ENCODE results near the gene WDFY4. TPM values are rescaled to one million over a fixed set of nuclear protein-coding genes. Genes with fewer than 3 reads are reported as not detected.

WDFY4 gene
- total and polyA plus RNA-seq, 9 of the 15 experiments (the other 6 are each of a cell fraction or from before 2014, with no cell fraction given): 0.01 to 0.02 (median 0.01) TPM; not detected in 6

DNA sequence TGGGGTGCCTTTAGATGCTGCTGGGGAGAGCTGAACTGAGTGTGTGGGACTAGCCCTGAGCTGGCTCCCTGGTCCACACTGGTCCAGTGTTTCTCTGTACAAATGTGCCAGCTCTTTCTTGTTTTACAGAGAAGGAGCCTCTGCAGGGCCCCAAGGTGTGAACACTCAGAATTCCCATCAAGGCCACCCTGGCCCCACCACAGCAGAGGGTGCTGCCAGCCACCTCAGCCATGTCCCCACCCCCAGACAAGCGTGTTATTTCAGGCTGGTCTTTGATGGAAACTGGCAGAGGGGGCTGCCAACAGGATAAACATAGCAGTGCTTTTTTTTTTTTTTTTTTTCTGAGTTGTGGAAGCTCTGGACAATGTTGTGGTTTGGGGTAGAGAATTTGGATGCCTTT is 323.4 kb downstream of the WDFY4 start:
- no peak overlapping the region for H3K27ac ChIP-seq (ENCODE audit: extremely low read depth, low read depth, low read length)
- H4K20me1 ChIP-seq (replicated peaks; ENCODE audit: control insufficient read depth, insufficient read depth, low read length): no peaks in the 10 kb centered on the region
- DNase-seq (ENCODE audit: extremely low read depth in 1 of 4, low spot score in 3 of 4) (no peak), ATAC-seq (no peak), FAIRE-seq (no peak)
- no peaks in the 10 kb centered on the region for H3K79me2 ChIP-seq (ENCODE audit: control insufficient read depth, insufficient read depth, low read length)
- BruUV-seq (replicated peaks): no TSS peak
- no peaks in the 10 kb centered on the region; a peak in 1 of 5 replicates for H3K27me3 ChIP-seq (ENCODE audit: control insufficient read depth in 2 of 2, insufficient read depth in 2 of 2, low read length in 2 of 2)
- in situ Hi-C loops (cut with MboI) (no loop called here), intact Hi-C loops (cut with micrococcal nuclease) (no loop called here)
- CTCF ChIA-PET (ENCODE audit: low intra/inter-chr PET ratio): no interaction called here
- no peaks in the 10 kb centered on the region for H3K9me1 ChIP-seq (ENCODE audit: control insufficient read depth, insufficient read depth, low read length)
- no peaks in the 10 kb centered on the region for H3K36me3 ChIP-seq (ENCODE audit: control insufficient read depth, insufficient read depth, low read length)
- H2AFZ ChIP-seq (ENCODE audit: low read depth, low read length): no peak overlapping the region
- POLR2A ChIA-PET: interaction anchor here (0.9 to 3.2 kb wide), 3 partner anchors 9 to 27 kb away, joined by 3 to 20 read pairs (median 6); no protein-coding TSS in a partner anchor
- H3K9me3 ChIP-seq (replicated peaks; ENCODE audit: control insufficient read depth, insufficient read depth, low read depth, low read length): no peaks in the 10 kb centered on the region
- no peak overlapping the region for H3K4me3 ChIP-seq
- H3K4me1 ChIP-seq (replicated peaks in 1 of 2; ENCODE audit: control insufficient read depth in 2 of 2, insufficient read depth in 2 of 2, low read length in 2 of 2): peaks cover 16% of the 10 kb centered on the region in 2 experiments; a peak in 4 of 5 replicates
- no peak overlapping the region for H3K9ac ChIP-seq (ENCODE audit: insufficient read depth in 1 of 2, low read depth in 2 of 2, low read length in 2 of 2)
- 17% methylated on average over 1 of the region's 1 CpG for WGBS (ENCODE audit: insufficient coverage, low coverage, missing lambda C conversion rate)
- H3K4me2 ChIP-seq (ENCODE audit: insufficient read depth, low read length): no peak overlapping the region
- TF ChIP-seq, protein P1, sequence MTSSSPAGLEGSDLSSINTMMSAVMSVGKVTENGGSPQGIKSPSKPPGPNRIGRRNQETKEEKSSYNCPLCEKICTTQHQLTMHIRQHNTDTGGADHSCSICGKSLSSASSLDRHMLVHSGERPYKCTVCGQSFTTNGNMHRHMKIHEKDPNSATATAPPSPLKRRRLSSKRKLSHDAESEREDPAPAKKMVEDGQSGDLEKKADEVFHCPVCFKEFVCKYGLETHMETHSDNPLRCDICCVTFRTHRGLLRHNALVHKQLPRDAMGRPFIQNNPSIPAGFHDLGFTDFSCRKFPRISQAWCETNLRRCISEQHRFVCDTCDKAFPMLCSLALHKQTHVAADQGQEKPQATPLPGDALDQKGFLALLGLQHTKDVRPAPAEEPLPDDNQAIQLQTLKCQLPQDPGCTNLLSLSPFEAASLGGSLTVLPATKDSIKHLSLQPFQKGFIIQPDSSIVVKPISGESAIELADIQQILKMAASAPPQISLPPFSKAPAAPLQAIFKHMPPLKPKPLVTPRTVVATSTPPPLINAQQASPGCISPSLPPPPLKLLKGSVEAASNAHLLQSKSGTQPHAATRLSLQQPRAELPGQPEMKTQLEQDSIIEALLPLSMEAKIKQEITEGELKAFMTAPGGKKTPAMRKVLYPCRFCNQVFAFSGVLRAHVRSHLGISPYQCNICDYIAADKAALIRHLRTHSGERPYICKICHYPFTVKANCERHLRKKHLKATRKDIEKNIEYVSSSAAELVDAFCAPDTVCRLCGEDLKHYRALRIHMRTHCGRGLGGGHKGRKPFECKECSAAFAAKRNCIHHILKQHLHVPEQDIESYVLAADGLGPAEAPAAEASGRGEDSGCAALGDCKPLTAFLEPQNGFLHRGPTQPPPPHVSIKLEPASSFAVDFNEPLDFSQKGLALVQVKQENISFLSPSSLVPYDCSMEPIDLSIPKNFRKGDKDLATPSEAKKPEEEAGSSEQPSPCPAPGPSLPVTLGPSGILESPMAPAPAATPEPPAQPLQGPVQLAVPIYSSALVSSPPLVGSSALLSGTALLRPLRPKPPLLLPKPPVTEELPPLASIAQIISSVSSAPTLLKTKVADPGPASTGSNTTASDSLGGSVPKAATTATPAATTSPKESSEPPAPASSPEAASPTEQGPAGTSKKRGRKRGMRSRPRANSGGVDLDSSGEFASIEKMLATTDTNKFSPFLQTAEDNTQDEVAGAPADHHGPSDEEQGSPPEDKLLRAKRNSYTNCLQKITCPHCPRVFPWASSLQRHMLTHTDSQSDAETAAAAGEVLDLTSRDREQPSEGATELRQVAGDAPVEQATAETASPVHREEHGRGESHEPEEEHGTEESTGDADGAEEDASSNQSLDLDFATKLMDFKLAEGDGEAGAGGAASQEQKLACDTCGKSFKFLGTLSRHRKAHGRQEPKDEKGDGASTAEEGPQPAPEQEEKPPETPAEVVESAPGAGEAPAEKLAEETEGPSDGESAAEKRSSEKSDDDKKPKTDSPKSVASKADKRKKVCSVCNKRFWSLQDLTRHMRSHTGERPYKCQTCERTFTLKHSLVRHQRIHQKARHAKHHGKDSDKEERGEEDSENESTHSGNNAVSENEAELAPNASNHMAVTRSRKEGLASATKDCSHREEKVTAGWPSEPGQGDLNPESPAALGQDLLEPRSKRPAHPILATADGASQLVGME (CRISPR knock-in tag; IDR thresholded peaks at IDR 0.05): no peak
- TF ChIP-seq CBX1 (IDR thresholded peaks at IDR 0.05; ENCODE audit: low read depth): no peak
- no peak for TF ChIP-seq ZNF408 (CRISPR knock-in tag; IDR thresholded peaks at IDR 0.05; ENCODE audit: low read depth)
- TF ChIP-seq ZNF778 (CRISPR knock-in tag; IDR thresholded peaks at IDR 0.05): no peak
- no peak for TF ChIP-seq ILK (tag; IDR thresholded peaks at IDR 0.05; ENCODE audit: borderline replicate concordance, low read depth)
- TF ChIP-seq SOX6 (IDR thresholded peaks at IDR 0.05): no peak
- no peak for TF ChIP-seq EWSR1 (IDR thresholded peaks at IDR 0.05; ENCODE audit: borderline replicate concordance, low read depth, partially characterized antibody)
- TF ChIP-seq, protein P2, sequence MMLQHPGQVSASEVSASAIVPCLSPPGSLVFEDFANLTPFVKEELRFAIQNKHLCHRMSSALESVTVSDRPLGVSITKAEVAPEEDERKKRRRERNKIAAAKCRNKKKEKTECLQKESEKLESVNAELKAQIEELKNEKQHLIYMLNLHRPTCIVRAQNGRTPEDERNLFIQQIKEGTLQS (IDR thresholded peaks at IDR 0.05): no peak
- TF ChIP-seq, protein P2 (CRISPR knock-in tag; conservative IDR thresholded peaks at IDR 0.05): no peak
- TF ChIP-seq POLR2AphosphoS5 (IDR thresholded peaks at IDR 0.05; ENCODE audit: control insufficient read depth, insufficient read depth, low read depth, low read length): no peak
- TF ChIP-seq, protein P3, sequence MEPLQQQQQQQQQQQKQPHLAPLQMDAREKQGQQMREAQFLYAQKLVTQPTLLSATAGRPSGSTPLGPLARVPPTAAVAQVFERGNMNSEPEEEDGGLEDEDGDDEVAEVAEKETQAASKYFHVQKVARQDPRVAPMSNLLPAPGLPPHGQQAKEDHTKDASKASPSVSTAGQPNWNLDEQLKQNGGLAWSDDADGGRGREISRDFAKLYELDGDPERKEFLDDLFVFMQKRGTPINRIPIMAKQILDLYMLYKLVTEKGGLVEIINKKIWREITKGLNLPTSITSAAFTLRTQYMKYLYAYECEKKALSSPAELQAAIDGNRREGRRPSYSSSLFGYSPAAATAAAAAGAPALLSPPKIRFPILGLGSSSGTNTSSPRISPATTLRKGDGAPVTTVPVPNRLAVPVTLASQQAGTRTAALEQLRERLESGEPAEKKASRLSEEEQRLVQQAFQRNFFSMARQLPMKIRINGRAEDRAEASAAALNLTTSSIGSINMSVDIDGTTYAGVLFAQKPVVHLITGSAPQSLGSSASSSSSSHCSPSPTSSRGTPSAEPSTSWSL (CRISPR knock-in tag; IDR thresholded peaks at IDR 0.05; ENCODE audit: borderline replicate concordance): no peak
- TF ChIP-seq, protein P4, sequence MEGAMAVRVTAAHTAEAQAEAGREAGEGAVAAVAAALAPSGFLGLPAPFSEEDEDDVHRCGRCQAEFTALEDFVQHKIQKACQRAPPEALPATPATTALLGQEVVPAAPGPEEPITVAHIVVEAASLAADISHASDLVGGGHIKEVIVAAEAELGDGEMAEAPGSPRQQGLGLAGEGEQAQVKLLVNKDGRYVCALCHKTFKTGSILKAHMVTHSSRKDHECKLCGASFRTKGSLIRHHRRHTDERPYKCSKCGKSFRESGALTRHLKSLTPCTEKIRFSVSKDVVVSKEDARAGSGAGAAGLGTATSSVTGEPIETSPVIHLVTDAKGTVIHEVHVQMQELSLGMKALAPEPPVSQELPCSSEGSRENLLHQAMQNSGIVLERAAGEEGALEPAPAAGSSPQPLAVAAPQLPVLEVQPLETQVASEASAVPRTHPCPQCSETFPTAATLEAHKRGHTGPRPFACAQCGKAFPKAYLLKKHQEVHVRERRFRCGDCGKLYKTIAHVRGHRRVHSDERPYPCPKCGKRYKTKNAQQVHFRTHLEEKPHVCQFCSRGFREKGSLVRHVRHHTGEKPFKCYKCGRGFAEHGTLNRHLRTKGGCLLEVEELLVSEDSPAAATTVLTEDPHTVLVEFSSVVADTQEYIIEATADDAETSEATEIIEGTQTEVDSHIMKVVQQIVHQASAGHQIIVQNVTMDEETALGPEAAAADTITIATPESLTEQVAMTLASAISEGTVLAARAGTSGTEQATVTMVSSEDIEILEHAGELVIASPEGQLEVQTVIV (CRISPR knock-in tag; IDR thresholded peaks at IDR 0.05; ENCODE audit: borderline replicate concordance): no peak
